Ovary (tissue), 9 donors: ENCODE data around the gene TTC29. TPM values are rescaled to one million over a fixed set of nuclear protein-coding genes. Genes with fewer than 3 reads are reported as not detected.

Experiments used
- DNase-seq, 5 donors: peaks; one replicate each; pipeline ENCODE4 v3.0.0-alpha.2; 2019 to 2020
- H3K27ac ChIP-seq, 2 donors: fragments of 200-600 bp; one replicate each; pipeline versions ENCODE4 v1.5.1 to v1.8.0; 2019 to 2022
- H3K27me3 ChIP-seq: fragments of 200-600 bp; one replicate; pipeline ENCODE4 v1.8.0; 2022
- H3K36me3 ChIP-seq: fragments of 200-600 bp; sonication (generic); one replicate; pipeline ENCODE4 v1.5.1; 2019
- H3K4me1 ChIP-seq: one replicate; pipeline ENCODE4 v1.8.1; 2013; ENCODE audit warnings: mild to moderate bottlenecking, moderate library complexity; ENCODE audit not compliant: insufficient read depth
- H3K4me3 ChIP-seq: fragments of 200-600 bp; sonication (generic); one replicate; pipeline ENCODE4 v1.5.1; 2017
- H3K9me3 ChIP-seq, 2 donors: fragments of 200-600 bp in 1 of 2; sonication (generic) in 1 of 2; one replicate each; pipeline versions ENCODE4 v1.5.1 to v1.8.1; 2013 to 2019; ENCODE audit warnings: mild to moderate bottlenecking in 1 of 2, moderate library complexity in 1 of 2
- EP300 ChIP-seq: sonication (generic); formaldehyde crosslinking; IDR thresholded peaks from one replicate; pipeline ENCODE4 v1.6.1; 2017; ENCODE audit warnings: antibody characterized with exemption
- POLR2A ChIP-seq: fragments of 450-650 bp; IDR thresholded peaks from one replicate; pipeline ENCODE4 v1.6.1; 2017; ENCODE audit warnings: antibody characterized with exemption, mild to moderate bottlenecking, moderate library complexity
- WGBS, 3 donors: extraction: QIAGEN DNeasy Blood & Tissue Kit in 1 of 3; methylation state at CpG; one replicate each; pipeline versions ENCODE4 v1.1.5 to v1.1.7; 2013 to 2017; 5-methylcytosine and 5-hydroxymethylcytosine counted together
- intact Hi-C, 4 donors: fragments of 100-400 bp; cut with DNase I; formaldehyde crosslinking; loops; one replicate each; pipeline versions ENCODE4 v1.11.0 to v1.15.1; 2022 to 2023
- polyA plus RNA-seq, 2 donors: library from polyadenylated mRNA; stranded (reverse); fragments of 200-250 nt in 1 of 2; fragments of 350-450 nt in 1 of 2; fragmentation: Illumina TruSeq in 1 of 2; extraction: RNeasy Lipid Tissue Mini Kit (QIAGEN cat#74804) in 1 of 2; gene quantifications; one replicate each; pipeline ENCODE4 v1.2.3, GENCODE V29; 2013 to 2014
- total RNA-seq, 7 donors: library from RNA; depleted of rRNA in 2 of 7; stranded (reverse); fragments of >200 nt in 2 of 7; fragmentation: NEBNext Ultra II Directional in 3 of 7; extraction: Animal tissue kit (Norgen Biotek cat#: 25700) in 3 of 7; gene quantifications; one replicate each; pipeline versions ENCODE4 v1.1.0 to v1.2.4, GENCODE V29; 2016 to 2023
- TF ChIP-seq, protein P1 (sequence below), 3 donors: fragments of 450-650 bp in 2 of 3; fragments of 200-600 bp in 1 of 3; IDR thresholded peaks; one replicate each; pipeline versions ENCODE4 v1.5.1 to v1.8.0; 2016 to 2022; ENCODE audit warnings: antibody characterized with exemption in 3 of 3, mild to moderate bottlenecking in 1 of 3
- donor health status: DM: no; HTN: no; CAD: no; lungs with moderate emphysema.
- donor health status: DM: no; HTN: no; CAD: no.
- donor health status: Bipolar disorder and iron deficiency.
- donor health status: DM: yes; HTN: yes; CAD: no.
- donor health status: DM: no; HTN: no; CAD: no.
- donor health status: DM: yes; HTN: yes; CAD: no.

TTC29 gene
- total and polyA plus RNA-seq, 9 donors: 0.07 to 7.8 (median 0.67) TPM; not detected in 3

DNA sequence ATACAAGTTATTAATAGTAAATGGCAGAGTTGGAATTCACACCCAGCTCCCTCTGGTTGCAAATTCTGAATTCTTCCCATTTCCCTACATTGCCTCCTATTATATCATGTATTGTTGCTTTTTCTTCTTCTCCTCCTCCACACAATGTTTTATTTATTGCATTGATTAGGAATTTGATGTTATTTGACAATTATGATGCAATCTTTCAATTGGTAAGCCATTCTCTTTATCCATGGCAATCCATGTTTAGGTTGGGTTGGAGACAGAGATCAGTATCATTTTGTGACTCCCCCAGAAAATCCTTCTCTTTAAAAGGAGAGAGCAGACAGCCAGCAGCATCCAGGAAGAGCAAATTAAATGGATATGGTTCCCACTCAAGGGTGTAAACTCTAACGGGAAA is 30.5 kb downstream of the TTC29 start:
- no peak for DNase-seq
- Histone ChIP-seq H3K27ac (no peak overlapping the region), H3K4me3 (no peak overlapping the region), H3K27me3 (no peaks in the 10 kb centered on the region), H3K36me3 (no peaks in the 10 kb centered on the region), H3K9me3 (no peaks in the 10 kb centered on the region), H3K4me1 (no peaks in the 10 kb centered on the region)
- 19 to 33% (median 26%) methylated on average over 1 of the region's 1 CpG for WGBS, 3 donors
- TF ChIP-seq, protein P1, sequence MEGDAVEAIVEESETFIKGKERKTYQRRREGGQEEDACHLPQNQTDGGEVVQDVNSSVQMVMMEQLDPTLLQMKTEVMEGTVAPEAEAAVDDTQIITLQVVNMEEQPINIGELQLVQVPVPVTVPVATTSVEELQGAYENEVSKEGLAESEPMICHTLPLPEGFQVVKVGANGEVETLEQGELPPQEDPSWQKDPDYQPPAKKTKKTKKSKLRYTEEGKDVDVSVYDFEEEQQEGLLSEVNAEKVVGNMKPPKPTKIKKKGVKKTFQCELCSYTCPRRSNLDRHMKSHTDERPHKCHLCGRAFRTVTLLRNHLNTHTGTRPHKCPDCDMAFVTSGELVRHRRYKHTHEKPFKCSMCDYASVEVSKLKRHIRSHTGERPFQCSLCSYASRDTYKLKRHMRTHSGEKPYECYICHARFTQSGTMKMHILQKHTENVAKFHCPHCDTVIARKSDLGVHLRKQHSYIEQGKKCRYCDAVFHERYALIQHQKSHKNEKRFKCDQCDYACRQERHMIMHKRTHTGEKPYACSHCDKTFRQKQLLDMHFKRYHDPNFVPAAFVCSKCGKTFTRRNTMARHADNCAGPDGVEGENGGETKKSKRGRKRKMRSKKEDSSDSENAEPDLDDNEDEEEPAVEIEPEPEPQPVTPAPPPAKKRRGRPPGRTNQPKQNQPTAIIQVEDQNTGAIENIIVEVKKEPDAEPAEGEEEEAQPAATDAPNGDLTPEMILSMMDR (IDR thresholded peaks at IDR 0.05): no peak
- TF ChIP-seq POLR2A (no peak), EP300 (no peak)
- intact Hi-C loops: loop anchor here in 1 of 4 donors (10.0 kb wide), 1 partner anchor 570 kb away; no protein-coding TSS in a partner anchor

- Histone ChIP-seq H3K4me3 (no peak overlapping the region), H3K4me1 (no peaks in the 10 kb centered on the region), H3K27me3 (no peaks in the 10 kb centered on the region), H3K27ac (no peak overlapping the region), H3K36me3 (no peaks in the 10 kb centered on the region), H3K9me3 (no peaks in the 10 kb centered on the region)
- TF ChIP-seq, protein P1 (IDR thresholded peaks at IDR 0.05): no peak
- TF ChIP-seq POLR2A: no peak
- 87 to 93% (median 91%) methylated on average over 5 of the region's 5 CpGs for WGBS, 3 donors
- intact Hi-C loops: no loop called here
- DNase-seq: no peak
These were observed 45.4 kb downstream of the TTC29 start for GRCh38 chr4:146900295-146900694.

- 51 to 74% (median 70%) methylated on average over 3 of the region's 3 CpGs for WGBS, 3 donors
- no peak overlapping the region for H3K27ac ChIP-seq
- H3K36me3 ChIP-seq: no peaks in the 10 kb centered on the region
- no peaks in the 10 kb centered on the region for H3K9me3 ChIP-seq
- no peaks in the 10 kb centered on the region for H3K4me1 ChIP-seq
- H3K27me3 ChIP-seq: no peaks in the 10 kb centered on the region
- intact Hi-C loops: no loop called here
- H3K4me3 ChIP-seq: no peak overlapping the region
- TF ChIP-seq, protein P1 (IDR thresholded peaks at IDR 0.05): no peak
- TF ChIP-seq POLR2A (no peak), EP300 (no peak)
- no peak for DNase-seq
These were observed 55.4 kb downstream of the TTC29 start for GRCh38 chr4:146890301-146890700.

DNA sequence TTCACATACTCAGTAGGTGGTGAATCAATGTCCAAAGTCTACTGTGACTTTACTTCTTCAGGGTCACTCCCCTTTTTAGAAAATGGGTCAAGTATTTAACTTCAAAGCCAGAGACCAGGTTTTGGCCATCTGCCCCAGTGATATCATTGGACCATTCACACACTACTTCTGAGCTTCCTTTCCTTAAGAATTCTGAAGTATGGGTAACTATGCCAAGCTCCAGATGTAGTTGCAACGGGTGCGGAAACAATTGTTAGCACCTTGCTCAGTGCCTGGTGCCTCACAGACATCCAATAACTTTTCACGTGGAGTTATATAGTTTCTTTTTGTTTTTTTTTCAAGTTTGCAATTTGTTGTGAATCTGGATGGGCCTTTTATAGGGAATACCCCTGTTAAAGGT is 62.6 kb downstream of the TTC29 start:
- intact Hi-C loops: no loop called here
- 69 to 76% (median 76%) methylated on average over 3 of the region's 3 CpGs for WGBS, 3 donors
- H3K9me3 ChIP-seq: no peaks in the 10 kb centered on the region
- TF ChIP-seq POLR2A (no peak), EP300 (no peak)
- TF ChIP-seq, protein P1 (IDR thresholded peaks at IDR 0.05): no peak
- H3K4me1 ChIP-seq: no peaks in the 10 kb centered on the region
- H3K36me3 ChIP-seq: no peaks in the 10 kb centered on the region
- H3K4me3 ChIP-seq: no peak overlapping the region
- H3K27me3 ChIP-seq: no peaks in the 10 kb centered on the region
- H3K27ac ChIP-seq: no peak overlapping the region
- DNase-seq: no peak
